Breast epithelium (tissue), 4 donors: ENCODE results near the gene PSD2. TPM values are rescaled to one million over a fixed set of nuclear protein-coding genes. Genes with fewer than 3 reads are reported as not detected.
A peak's percentile ranks its signal among the peaks of the same experiment; 100 is the strongest.

Experiments
- DNase-seq, 2 donors: peaks; one replicate each; pipeline ENCODE4 v3.0.0-alpha.2; 2019; ENCODE audit warnings: low spot score in 2 of 2
- H3K27ac ChIP-seq, 2 donors: fragments of 200-600 bp; sonication (generic) in 1 of 2; one replicate each; pipeline ENCODE4 v1.5.1; 2016 to 2019; ENCODE audit warnings: mild to moderate bottlenecking in 1 of 2
- H3K27me3 ChIP-seq, 2 donors: fragments of 200-600 bp; sonication (generic) in 1 of 2; one replicate each; pipeline versions ENCODE4 v1.5.1 to v1.6.0; 2017 to 2019; ENCODE audit warnings: control low read depth in 1 of 2, mild to moderate bottlenecking in 1 of 2
- H3K36me3 ChIP-seq: fragments of 200-600 bp; one replicate; pipeline ENCODE4 v1.5.1; 2019
- H3K4me1 ChIP-seq, 2 donors: fragments of 200-600 bp; sonication (generic); one replicate each; pipeline ENCODE4 v1.5.1; 2016 to 2019; ENCODE audit warnings: control low read depth in 1 of 2
- H3K4me3 ChIP-seq, 3 donors: fragments of 200-600 bp; sonication (generic); 1 replicate in 2 of 3; 2 replicates in 1 of 3; pipeline ENCODE4 v1.5.1; 2016 to 2019; ENCODE audit warnings: mild to moderate bottlenecking in 3 of 3, moderate library complexity in 2 of 3
- H3K9me3 ChIP-seq, 2 donors: fragments of 200-600 bp; sonication (generic) in 1 of 2; one replicate each; pipeline ENCODE4 v1.5.1; 2016 to 2019; ENCODE audit warnings: control low read depth in 1 of 2
- CTCF ChIP-seq, 3 donors: fragments of 450-650 bp; IDR thresholded peaks; one replicate each; pipeline ENCODE4 v1.5.1; 2016 to 2017; ENCODE audit warnings: antibody characterized with exemption in 3 of 3, mild to moderate bottlenecking in 3 of 3, moderate library complexity in 3 of 3
- POLR2A ChIP-seq: fragments of 450-650 bp; IDR thresholded peaks from one replicate; pipeline ENCODE4 v1.6.1; 2016; ENCODE audit warnings: antibody characterized with exemption, mild to moderate bottlenecking, moderate library complexity
- POLR2AphosphoS5 ChIP-seq, 3 donors: sonication (generic); formaldehyde crosslinking; IDR thresholded peaks; one replicate each; pipeline ENCODE4 v1.6.1; 2017; ENCODE audit warnings: antibody characterized with exemption in 3 of 3
- intact Hi-C: fragments of 100-400 bp; cut with DNase I; formaldehyde crosslinking; loops from one replicate; pipeline ENCODE4 v1.15.1; 2023; ENCODE audit warnings: low total_unique reads
- total RNA-seq, 3 donors: library from RNA; depleted of rRNA; stranded (reverse); fragments of >200 nt; gene quantifications; one replicate each; pipeline ENCODE4 v1.1.0, GENCODE V29; 2016

Gene PSD2
- total RNA-seq, 3 donors from 2014 or later = 0.66 to 1.8 TPM; not detected in 1

GRCh38 chr5:139749242-139749641, 46.4 kb upstream of the PSD2 start:
- no peak overlapping the region for H3K27ac ChIP-seq
- DNase-seq = no peak
- H3K4me3 ChIP-seq = no peak overlapping the region
- no peaks in the 10 kb centered on the region for H3K9me3 ChIP-seq
- H3K27me3 ChIP-seq = peaks cover 0 to 19% of the 10 kb centered on the region in 2 donors
- TF ChIP-seq POLR2AphosphoS5 (IDR thresholded peaks at IDR 0.05) (no peak), CTCF (IDR thresholded peaks at IDR 0.05) (no peak), POLR2A (no peak)
- intact Hi-C loops = no loop called here
- peaks cover 5 to 9% of the 10 kb centered on the region in 2 donors for H3K4me1 ChIP-seq
- no peaks in the 10 kb centered on the region for H3K36me3 ChIP-seq

GRCh38 chr5:139751236-139751635, 44.4 kb upstream of the PSD2 start:
- intact Hi-C loops = no loop called here
- Histone ChIP-seq H3K27me3 (peaks cover 3 to 33% of the 10 kb centered on the region in 2 donors), H3K4me1 (peaks cover 3 to 13% of the 10 kb centered on the region in 2 donors)

GRCh38 chr5:139752506-139753473, 42.8 kb upstream of the PSD2 start:
- Histone ChIP-seq H3K4me1 (peaks cover 0 to 5% of the 10 kb centered on the region in 2 donors), H3K4me3 (no peak overlapping the region), H3K9me3 (no peaks in the 10 kb centered on the region), H3K27me3 (peaks cover 6 to 29% of the 10 kb centered on the region in 2 donors), H3K27ac (no peak overlapping the region), H3K36me3 (no peaks in the 10 kb centered on the region)
- intact Hi-C loops = no loop called here
- DNase-seq = no peak
- TF ChIP-seq POLR2AphosphoS5 (IDR thresholded peaks at IDR 0.05) = no peak
- no peak for TF ChIP-seq CTCF (IDR thresholded peaks at IDR 0.05)
- TF ChIP-seq POLR2A = no peak

More at GRCh38 chr5:139751236-139751635, 44.4 kb upstream of the PSD2 start:
- Histone ChIP-seq H3K27ac (no peak overlapping the region), H3K36me3 (no peaks in the 10 kb centered on the region), H3K9me3 (no peaks in the 10 kb centered on the region), H3K4me3 (no peak overlapping the region)
- no peak for DNase-seq
- TF ChIP-seq CTCF (IDR thresholded peaks at IDR 0.05) = no peak
- no peak for TF ChIP-seq POLR2AphosphoS5 (IDR thresholded peaks at IDR 0.05)
- TF ChIP-seq POLR2A = no peak

GRCh38 chr5:139755892-139756671, 39.5 kb upstream of the PSD2 start:
- Histone ChIP-seq H3K9me3 (no peaks in the 10 kb centered on the region), H3K4me3 (peak overlapping the region in 2 of 3 donors; percentile 41 to 61), H3K4me1 (peaks cover 0 to 4% of the 10 kb centered on the region in 2 donors), H3K36me3 (no peaks in the 10 kb centered on the region), H3K27ac (no peak overlapping the region), H3K27me3 (peaks cover 6 to 22% of the 10 kb centered on the region in 2 donors)
- no peak for TF ChIP-seq CTCF (IDR thresholded peaks at IDR 0.05)
- no peak for TF ChIP-seq POLR2A
- no peak for TF ChIP-seq POLR2AphosphoS5 (IDR thresholded peaks at IDR 0.05)
- no peak for DNase-seq
- intact Hi-C loops = no loop called here
